SU-DHL-6 (cell line): ENCODE measurements around the gene XYLT1.

Source experiments
- H2AFZ ChIP-seq: fragments of 200-600 bp; sonication (generic); 2 replicates; pipeline ENCODE4 v1.6.1; 2014; ENCODE audit warnings: low read depth, mild to moderate bottlenecking, moderate library complexity, mixed read lengths, antibody characterized with exemption, low read length; ENCODE audit not compliant: severe bottlenecking
- H3F3A ChIP-seq: fragments of 200-600 bp; shearing (Covaris generic); 2 replicates; pipeline ENCODE4 v1.6.0; 2016; ENCODE audit warnings: antibody characterized with exemption, mild to moderate bottlenecking; ENCODE audit not compliant: insufficient read depth
- H3K27ac ChIP-seq: fragments of 200-600 bp; sonication (generic); 2 replicates; pipeline ENCODE4 v1.5.1; 2016; ENCODE audit warnings: low read depth, mild to moderate bottlenecking, low read length, moderate library complexity, mixed read lengths
- H3K27me3 ChIP-seq: fragments of 200-600 bp; sonication (generic), shearing (Covaris generic); 2 replicates; pipeline ENCODE4 v1.6.0; 2014; ENCODE audit warnings: mild to moderate bottlenecking, low read length
- H3K36me3 ChIP-seq: fragments of 200-600 bp; sonication (generic); 2 replicates; pipeline ENCODE4 v1.6.1; 2014; ENCODE audit warnings: mild to moderate bottlenecking, low read length, mixed read lengths
- H3K4me2 ChIP-seq: fragments of 300-600, 200-600 bp; shearing (Covaris generic), sonication (generic); 2 replicates; pipeline ENCODE4 v1.6.0; 2014; ENCODE audit warnings: low read length, low read depth, mild to moderate bottlenecking; ENCODE audit not compliant: poor library complexity, severe bottlenecking
- H3K4me3 ChIP-seq: fragments of 200-600 bp; sonication (generic); 2 replicates; pipeline ENCODE4 v1.5.1; 2014; ENCODE audit warnings: antibody characterized with exemption, low read length, mild to moderate bottlenecking, mixed read lengths; ENCODE audit not compliant: insufficient read depth, poor library complexity, severe bottlenecking
- H3K79me2 ChIP-seq: fragments of 200-600 bp; sonication (generic); 2 replicates; pipeline ENCODE4 v1.6.1; 2014; ENCODE audit warnings: mild to moderate bottlenecking, low read length, moderate library complexity; ENCODE audit not compliant: insufficient read depth
- H3K9ac ChIP-seq: fragments of 200-600 bp; sonication (generic); 2 replicates; pipeline ENCODE4 v1.7.0; 2014; ENCODE audit warnings: mild to moderate bottlenecking, low read length
- H3K9me2 ChIP-seq: fragments of 200-600 bp; sonication (generic); replicated peaks from 2 replicates; pipeline ENCODE4 v1.6.1; 2014; ENCODE audit warnings: low read length; ENCODE audit not compliant: insufficient read depth
- H3K9me3 ChIP-seq: fragments of 200-600 bp; sonication (generic); 2 replicates; pipeline ENCODE4 v1.6.1; 2014; ENCODE audit warnings: low read length, mixed read lengths; ENCODE audit not compliant: insufficient read depth
- H4K20me1 ChIP-seq: fragments of 200-600 bp; sonication (generic); 2 replicates; pipeline ENCODE4 v1.6.1; 2014; ENCODE audit warnings: low read depth, mild to moderate bottlenecking, antibody characterized with exemption, low read length, moderate library complexity, mixed read lengths
- EZH2phosphoT487 ChIP-seq: fragments of 200-600 bp; sonication (generic), shearing (Covaris generic); conservative IDR thresholded peaks from 2 replicates; pipeline ENCODE4 v1.6.1; 2018; ENCODE audit warnings: mild to moderate bottlenecking, antibody characterized with exemption, low read length, moderate library complexity, mixed read lengths
- TF ChIP-seq, protein P1 (sequence below): fragments of 200-600 bp; sonication (generic); IDR thresholded peaks from one replicate; pipeline ENCODE4 v1.5.1; 2017; ENCODE audit warnings: antibody characterized with exemption, mild to moderate bottlenecking, low read length, moderate library complexity; ENCODE audit not compliant: insufficient read depth, poor library complexity, severe bottlenecking

The XYLT1 gene

GRCh38 chr16:17117906-17118577 is 352.7 kb downstream of the XYLT1 start:
- H3K9me3 ChIP-seq, result no peaks in the 10 kb centered on the region
- H3K27ac ChIP-seq, result no peak overlapping the region
- no peaks in the 10 kb centered on the region for H3K9me2 ChIP-seq
- no peak for TF ChIP-seq EZH2phosphoT487
- TF ChIP-seq, protein P1, sequence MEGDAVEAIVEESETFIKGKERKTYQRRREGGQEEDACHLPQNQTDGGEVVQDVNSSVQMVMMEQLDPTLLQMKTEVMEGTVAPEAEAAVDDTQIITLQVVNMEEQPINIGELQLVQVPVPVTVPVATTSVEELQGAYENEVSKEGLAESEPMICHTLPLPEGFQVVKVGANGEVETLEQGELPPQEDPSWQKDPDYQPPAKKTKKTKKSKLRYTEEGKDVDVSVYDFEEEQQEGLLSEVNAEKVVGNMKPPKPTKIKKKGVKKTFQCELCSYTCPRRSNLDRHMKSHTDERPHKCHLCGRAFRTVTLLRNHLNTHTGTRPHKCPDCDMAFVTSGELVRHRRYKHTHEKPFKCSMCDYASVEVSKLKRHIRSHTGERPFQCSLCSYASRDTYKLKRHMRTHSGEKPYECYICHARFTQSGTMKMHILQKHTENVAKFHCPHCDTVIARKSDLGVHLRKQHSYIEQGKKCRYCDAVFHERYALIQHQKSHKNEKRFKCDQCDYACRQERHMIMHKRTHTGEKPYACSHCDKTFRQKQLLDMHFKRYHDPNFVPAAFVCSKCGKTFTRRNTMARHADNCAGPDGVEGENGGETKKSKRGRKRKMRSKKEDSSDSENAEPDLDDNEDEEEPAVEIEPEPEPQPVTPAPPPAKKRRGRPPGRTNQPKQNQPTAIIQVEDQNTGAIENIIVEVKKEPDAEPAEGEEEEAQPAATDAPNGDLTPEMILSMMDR, result no peak
- H3F3A ChIP-seq, result no peaks in the 10 kb centered on the region
- no peak overlapping the region for H3K4me3 ChIP-seq
- no peaks in the 10 kb centered on the region for H3K79me2 ChIP-seq
- H3K27me3 ChIP-seq, result no peaks in the 10 kb centered on the region
- H3K36me3 ChIP-seq, result no peaks in the 10 kb centered on the region
- H2AFZ ChIP-seq, result no peak overlapping the region
- no peaks in the 10 kb centered on the region for H4K20me1 ChIP-seq
- H3K9ac ChIP-seq, result no peak overlapping the region
- H3K4me2 ChIP-seq, result no peak overlapping the region

DNA sequence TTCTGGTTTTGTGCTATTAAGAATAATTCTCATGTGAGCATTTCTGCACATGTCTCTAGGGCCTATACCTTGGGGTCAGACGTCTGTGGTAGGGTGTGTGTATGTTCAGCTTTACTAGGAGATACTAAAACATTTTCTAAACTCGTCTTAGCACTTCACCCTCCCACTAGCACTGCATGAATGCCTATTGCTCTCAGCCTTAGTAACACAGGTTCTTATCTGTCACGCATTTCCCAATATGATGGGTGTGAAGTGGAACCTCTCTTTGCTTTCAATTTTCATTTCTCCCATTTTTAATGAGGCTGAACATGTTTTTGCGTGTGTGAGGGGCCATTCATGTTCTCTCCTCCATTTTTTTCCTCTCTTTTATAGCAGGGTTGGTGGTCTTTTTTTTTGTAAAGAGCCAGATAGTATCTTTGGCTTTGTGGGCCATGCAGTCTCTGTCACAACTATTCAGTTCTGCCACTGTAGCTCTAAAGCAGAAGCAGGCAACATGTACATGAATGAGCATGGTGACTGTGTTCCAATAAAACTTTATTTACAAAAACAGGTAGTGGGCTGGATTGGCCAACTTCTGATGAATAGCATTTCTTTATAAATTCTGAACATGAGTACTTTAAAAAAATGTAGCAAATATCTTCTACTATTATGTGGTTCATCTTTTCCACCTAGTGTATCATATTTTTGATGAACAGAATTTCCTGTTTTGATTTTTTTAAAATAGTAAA is 354.0 kb downstream of the XYLT1 start:
- no peak overlapping the region for H3K4me3 ChIP-seq
- no peak overlapping the region for H3K4me2 ChIP-seq
- H3K9me3 ChIP-seq, result no peaks in the 10 kb centered on the region
- H3K36me3 ChIP-seq, result no peaks in the 10 kb centered on the region
- no peaks in the 10 kb centered on the region for H3K27me3 ChIP-seq
- no peak overlapping the region for H3K27ac ChIP-seq
- H2AFZ ChIP-seq, result no peak overlapping the region
- no peaks in the 10 kb centered on the region for H4K20me1 ChIP-seq
- H3K9me2 ChIP-seq, result no peaks in the 10 kb centered on the region
- no peak overlapping the region for H3K9ac ChIP-seq
- no peak for TF ChIP-seq EZH2phosphoT487
- TF ChIP-seq, protein P1, result no peak
- H3K79me2 ChIP-seq, result no peaks in the 10 kb centered on the region
- no peaks in the 10 kb centered on the region for H3F3A ChIP-seq

- TF ChIP-seq, protein P1, result no peak
- TF ChIP-seq EZH2phosphoT487, result no peak
- H3K4me2 ChIP-seq, result no peak overlapping the region
- no peaks in the 10 kb centered on the region for H3K36me3 ChIP-seq
Observed at GRCh38 chr16:17109413-17109812, 361.3 kb downstream of the XYLT1 start.

More at GRCh38 chr16:17109413-17109812, 361.3 kb downstream of the XYLT1 start:
- Histone ChIP-seq H2AFZ (no peak overlapping the region), H4K20me1 (no peaks in the 10 kb centered on the region), H3K27me3 (no peaks in the 10 kb centered on the region), H3K27ac (no peak overlapping the region), H3F3A (no peaks in the 10 kb centered on the region), H3K79me2 (no peaks in the 10 kb centered on the region), H3K9me2 (no peaks in the 10 kb centered on the region), H3K4me3 (no peak overlapping the region), H3K9ac (no peak overlapping the region), H3K9me3 (no peaks in the 10 kb centered on the region)
